HG03139 (cell line): ENCODE data around the gene SLC66A2.
"Not testable (repeated sequence)": the region's sequence is repeated elsewhere in the genome, so short reads cannot be mapped to it uniquely, and the experiment has no call there.

Experiments used
- ATAC-seq: cut with Tn5 transposase; IDR thresholded peaks from one replicate; pipeline ENCODE4 v1.9.1; 2021; ENCODE audit not compliant: unreplicated experiment

SLC66A2 gene

GRCh38 chr18:79951545-79952455 is at the start of gene SLC66A2:
Gene SLC66A2, minus strand, starts transcription at chr18:79951653. Its CDS starts 727 bp downstream, at chr18:79950926.
- ATAC-seq = peak; percentile 84

DNA sequence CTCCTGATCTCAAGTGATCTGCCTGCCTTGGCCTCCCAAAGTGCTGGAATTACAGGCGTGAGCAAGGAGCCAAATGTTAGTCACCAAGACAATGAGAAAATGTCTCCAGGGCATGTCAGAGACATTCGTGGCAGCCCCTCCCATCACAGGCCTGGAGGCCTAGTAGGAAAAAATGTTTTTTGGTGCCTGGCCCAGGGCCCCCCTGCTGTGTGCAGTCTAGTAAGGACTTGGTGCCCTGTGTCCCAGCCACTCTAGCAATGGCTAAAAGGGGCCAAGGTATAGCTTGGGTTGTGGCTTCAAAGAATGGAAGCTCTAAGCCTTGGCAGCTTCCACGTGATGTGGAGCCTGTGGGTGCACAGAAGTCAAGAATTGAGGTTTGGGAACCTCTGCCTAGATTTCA is 49.4 kb upstream of the SLC66A2 start:
- ATAC-seq = no peak

DNA sequence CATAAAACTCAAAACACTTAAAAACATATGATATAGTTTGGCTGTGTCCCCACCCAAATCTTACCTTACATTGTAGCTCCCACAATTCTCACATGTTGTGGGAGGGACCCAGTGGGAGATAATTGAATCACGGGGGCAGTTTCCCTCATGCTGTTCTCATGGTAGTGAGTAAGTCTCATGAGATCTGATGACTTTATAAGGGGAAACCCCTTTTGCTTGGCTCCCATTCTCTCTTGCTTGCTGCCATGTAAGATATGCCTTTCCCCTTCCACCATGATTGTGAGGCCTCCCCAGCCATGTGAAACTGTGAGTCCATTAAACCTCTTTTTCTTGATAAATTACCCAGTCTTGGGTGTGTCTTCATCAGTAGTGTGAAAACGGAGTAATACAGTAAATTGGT is 48.2 kb upstream of the SLC66A2 start:
- ATAC-seq = not testable (repeated sequence)

DNA sequence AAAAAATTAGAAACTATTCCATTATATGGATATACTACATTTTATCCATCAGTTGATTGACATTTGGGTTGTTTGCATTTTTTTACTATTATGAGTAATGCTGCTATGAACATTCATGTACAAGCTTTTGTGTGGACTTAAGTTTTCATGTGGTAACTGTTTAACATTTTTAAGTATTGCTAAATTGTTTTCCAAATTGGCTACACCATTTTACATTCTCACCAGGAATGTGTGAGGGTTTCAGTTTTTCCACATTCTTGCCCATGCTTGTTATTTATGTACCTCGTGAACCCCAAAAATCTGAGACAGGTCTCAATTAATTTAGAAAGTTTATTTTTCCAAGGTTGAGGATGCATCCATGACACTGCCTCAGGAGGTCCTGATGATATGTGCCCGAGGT is 40.0 kb upstream of the SLC66A2 start:
- ATAC-seq = no peak

GRCh38 chr18:79989195-79989497 is 37.7 kb upstream of the SLC66A2 start:
- no peak for ATAC-seq

DNA sequence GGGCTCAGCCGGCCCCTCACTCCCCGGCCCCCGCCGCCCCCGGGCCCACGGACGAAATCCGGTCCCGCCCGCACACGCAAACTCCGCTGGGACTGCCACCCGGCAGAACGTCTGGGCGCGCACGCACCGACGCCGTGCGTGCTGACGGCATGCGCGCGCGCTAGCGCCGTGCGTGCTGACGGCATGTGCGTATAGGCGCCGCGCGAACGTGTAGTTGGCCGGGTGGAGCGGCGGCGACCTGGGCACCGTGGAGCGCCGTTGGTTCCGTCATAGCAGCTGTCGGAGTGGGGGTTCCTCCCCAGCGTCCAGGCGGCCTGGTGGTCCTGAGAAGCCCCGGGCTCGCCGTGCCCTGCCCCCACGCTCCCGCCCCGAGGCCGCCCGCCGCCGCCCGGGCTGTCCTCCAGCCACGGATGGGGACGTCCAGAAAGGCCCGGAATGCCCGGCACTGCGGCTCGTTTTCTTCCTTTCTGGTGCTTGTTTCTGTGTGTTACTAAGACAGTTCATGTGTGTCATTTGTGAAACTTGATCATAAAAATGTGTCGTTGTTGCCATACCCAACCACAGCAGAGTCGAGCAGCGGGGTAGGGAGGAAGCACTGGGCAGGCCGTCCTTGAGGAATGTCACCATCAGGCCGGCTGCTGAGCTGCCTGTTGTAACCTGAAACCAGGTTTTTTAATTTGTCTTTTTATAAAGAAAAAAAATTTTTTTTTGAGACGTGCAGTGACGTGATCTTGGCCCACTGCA is 37.2 kb upstream of the SLC66A2 start, which contains the start of gene TXNL4A:
TXNL4A (minus strand) TSS at position 113 of the 744 bp plus-strand sequence. CDS start 171 bp downstream, outside the sequence.
- ATAC-seq = peak; percentile 96

DNA sequence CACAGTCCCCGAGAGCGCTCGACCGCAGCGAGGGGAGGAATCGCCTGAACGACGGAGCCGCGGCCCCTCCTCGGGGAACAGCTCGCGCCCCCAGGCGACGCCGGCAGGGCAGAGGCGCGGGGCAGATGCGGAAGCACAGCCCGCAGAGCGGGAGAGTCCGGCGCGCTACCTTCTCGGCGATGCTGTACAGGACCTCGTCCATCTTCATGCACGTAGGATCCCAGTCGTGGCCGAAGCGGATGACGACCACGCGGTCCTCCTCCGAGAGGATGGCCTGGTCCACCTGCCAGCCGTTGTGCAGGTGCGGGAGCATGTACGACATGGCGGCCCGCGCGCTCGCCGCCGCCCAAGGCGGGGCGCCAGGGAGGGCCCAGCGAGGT is 36.6 kb upstream of the SLC66A2 start:
- ATAC-seq = peak; percentile 50

- ATAC-seq = no peak
These were observed 36.1 kb upstream of the SLC66A2 start for GRCh38 chr18:79987566-79987965.

- ATAC-seq = no peak
These were observed 35.3 kb upstream of the SLC66A2 start for GRCh38 chr18:79986726-79987125.

DNA sequence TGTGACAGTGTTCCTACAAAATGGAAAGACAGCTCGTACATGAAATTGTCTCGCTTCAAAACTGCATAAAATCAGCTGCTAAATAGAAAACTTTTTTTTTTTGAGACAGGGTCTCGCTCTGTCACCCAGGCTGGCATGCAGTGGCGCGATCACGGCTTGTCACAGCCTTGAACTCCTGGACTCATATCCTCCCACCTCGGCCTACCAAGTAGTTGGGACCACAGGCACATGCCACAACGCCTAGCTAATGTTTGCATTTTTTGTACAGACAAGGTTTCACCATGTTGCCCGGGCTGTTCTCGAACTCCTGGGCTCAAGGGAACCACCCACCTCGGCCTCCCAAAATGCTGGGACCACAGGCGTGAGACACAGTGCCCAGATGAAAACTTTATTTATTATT is 33.7 kb upstream of the SLC66A2 start:
- ATAC-seq = no peak

GRCh38 chr18:79983793-79984192 is 32.3 kb upstream of the SLC66A2 start:
- no peak for ATAC-seq

DNA sequence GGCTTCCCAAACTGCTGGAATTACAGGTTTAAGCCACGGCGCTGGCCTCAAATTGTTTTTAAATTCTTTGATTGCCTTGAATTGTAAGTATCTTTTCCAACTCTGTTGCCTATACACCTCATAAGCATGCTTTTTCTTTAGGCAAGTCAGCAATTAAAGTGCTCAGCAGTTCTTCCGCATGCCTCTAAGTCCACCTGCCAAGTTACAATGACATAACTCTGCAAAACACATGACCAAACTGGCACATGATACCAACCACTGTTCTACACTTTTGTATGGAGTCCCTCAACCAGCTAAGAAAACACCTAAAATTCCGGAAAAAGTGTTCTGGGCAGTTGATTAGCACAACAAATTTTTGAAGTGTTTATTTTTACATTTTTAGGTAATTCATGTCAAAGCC is 31.8 kb upstream of the SLC66A2 start:
- ATAC-seq = no peak

DNA sequence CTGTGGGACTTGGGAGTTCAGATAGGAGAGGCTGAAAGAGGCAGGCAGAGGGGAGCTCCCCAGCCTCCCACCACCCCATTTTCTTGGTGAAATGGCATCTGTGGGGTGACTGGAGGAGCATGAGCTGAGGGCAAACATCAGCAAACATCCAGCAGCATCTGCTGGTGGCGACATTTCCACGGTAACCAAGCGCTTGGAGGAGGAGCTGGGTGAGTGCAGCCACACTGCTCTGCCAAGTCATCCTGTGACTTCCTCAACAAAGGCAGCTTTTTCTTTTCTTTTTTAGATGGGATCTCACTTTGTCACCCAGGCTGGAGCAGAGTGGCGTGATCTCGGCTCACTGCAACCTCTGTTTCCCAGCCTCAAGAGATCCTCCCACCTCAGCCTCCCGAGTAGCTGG is 31.3 kb upstream of the SLC66A2 start:
- no peak for ATAC-seq

DNA sequence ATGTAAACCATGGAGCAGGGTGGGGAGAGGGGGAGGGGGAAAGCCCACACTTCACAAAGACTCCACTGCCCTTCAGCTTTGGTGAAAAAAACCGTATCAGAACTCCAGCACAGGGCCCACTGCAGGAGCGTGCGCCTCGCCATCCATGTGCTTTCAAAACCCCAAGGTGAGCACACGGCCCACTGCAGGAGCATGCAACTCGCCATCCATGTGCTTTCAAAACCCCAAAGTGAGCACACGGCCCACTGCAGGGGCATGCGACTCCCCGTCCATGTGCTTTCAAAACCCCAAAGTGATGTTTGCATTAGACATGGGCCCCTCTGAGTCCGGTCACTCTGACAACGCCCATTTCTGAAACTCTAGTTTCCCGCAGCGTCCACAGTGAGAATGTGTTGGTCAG is 29.1 kb upstream of the SLC66A2 start:
- ATAC-seq = no peak

GRCh38 chr18:79979843-79980242 is 28.4 kb upstream of the SLC66A2 start:
- ATAC-seq = no peak

- ATAC-seq = no peak
These were observed 24.7 kb upstream of the SLC66A2 start for GRCh38 chr18:79975985-79976680.

DNA sequence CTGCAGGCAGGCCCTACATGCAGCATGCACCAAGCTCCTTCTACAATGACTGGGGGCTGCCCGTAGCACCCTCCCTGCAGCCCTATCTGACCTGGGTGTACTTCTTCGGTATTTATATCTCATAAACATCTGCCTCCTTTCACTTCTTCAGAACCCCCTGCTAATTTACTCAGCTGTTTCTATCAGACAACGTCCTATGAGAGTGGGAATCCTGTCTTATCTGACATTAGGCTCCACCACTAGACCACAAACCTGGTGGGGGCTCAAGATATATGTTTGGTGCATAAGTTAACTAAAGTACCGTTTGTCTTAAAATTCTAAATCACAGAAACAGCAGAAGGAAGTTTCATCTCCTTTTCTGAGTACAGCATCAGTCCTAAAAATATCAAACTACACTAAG is 23.6 kb upstream of the SLC66A2 start:
- no peak for ATAC-seq

DNA sequence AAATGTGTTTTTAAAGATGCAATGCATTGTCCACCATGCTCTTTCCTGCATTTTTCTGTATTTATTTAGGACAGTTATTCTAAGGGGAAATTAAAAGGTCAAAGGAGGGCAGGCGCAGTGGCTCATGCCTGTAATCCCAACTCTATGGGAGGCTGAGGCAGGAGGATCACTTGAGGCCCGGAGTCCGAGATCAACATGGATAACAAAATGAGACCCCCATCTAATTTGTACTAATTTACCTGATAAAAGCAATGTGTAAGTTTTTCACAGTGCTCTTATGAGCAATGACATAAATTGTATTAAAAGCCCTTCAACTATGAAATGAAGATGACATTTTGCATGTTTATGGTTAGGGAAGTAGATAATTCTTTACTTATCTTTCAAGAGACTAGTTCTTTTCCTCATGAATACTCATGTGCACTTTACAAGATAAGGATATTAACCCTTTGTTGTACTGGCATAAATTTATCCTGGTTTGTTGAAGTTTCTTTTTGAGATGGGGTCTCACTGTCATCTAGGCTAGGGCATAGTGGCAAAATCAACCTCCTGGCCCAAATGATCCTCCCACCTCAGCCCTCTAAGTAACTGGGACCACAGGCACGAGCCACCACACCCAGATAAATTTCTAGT is 22.7 kb upstream of the SLC66A2 start:
- ATAC-seq = no peak

- ATAC-seq = no peak
These were observed 22.1 kb upstream of the SLC66A2 start for GRCh38 chr18:79973517-79973916.

DNA sequence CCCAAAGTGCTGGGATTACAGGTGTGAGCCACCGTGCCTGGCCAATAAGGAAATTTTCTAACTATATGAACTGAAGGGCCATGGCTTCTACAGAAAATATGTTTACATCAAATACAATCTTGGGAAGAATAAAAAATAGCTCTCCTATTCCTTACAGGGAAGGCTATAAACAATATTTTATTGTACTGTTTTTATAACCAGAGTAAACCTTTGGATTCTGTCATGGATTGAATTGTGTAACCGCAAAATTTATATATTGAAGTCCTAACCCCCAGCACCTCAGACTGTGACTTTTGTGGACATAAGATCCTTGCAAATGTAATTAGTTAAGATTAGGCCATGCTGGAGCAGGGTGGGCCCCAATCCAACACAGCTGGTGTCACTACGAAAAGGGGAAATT is 21.3 kb upstream of the SLC66A2 start:
- ATAC-seq = no peak

- no peak for ATAC-seq
These were observed 20.5 kb upstream of the SLC66A2 start for GRCh38 chr18:79971986-79972385.
